OCI-LY7 (cell line): ENCODE results near the gene TMEM45B. TPM values are rescaled to one million over a fixed set of nuclear protein-coding genes. Genes with fewer than 3 reads are reported as not detected.
"Not testable (repeated sequence)": the region's sequence is repeated elsewhere in the genome, so short reads cannot be mapped to it uniquely, and the experiment has no call there.

Experiments used
- BruUV-seq: library from RNA; stranded (reverse); fragments of 400-500 nt; replicated peaks from 2 replicates; lab custom pipeline; 2021; lab: Mats Ljungman, UMichigan
- CTCF ChIA-PET: fragments of 300-600 bp; sonication (Branson Sonifier 250); formaldehyde crosslinking; loops from one replicate; lab custom pipeline; 2022; ENCODE audit warnings: antibody characterized with exemption; ENCODE audit not compliant: unreplicated experiment; lab: Charles Lee
- POLR2A ChIA-PET: fragments of 300-600 bp; sonication (Branson Sonifier 250); formaldehyde crosslinking; loops from one replicate; lab custom pipeline; 2022; ENCODE audit warnings: antibody characterized with exemption; lab: Charles Lee
- DNase-seq: peaks from one replicate; pipeline ENCODE4 v3.0.0-alpha.2; 2015; ENCODE audit warnings: low spot score
- H2AFZ ChIP-seq: fragments of 200-600 bp; sonication (generic), shearing (Covaris generic); 2 replicates; pipeline ENCODE4 v1.6.1; 2014; ENCODE audit warnings: mild to moderate bottlenecking, antibody characterized with exemption, low read length, moderate library complexity
- H3K27ac ChIP-seq: fragments of 200-600 bp; sonication (generic); 2 replicates; pipeline ENCODE4 v1.5.1; 2014; ENCODE audit warnings: mixed run types, low read depth, mild to moderate bottlenecking, moderate library complexity, low read length, inconsistent platforms; ENCODE audit not compliant: poor library complexity, severe bottlenecking
- H3K36me3 ChIP-seq: fragments of 200-600 bp; sonication (generic); 2 replicates; pipeline ENCODE4 v1.6.1; 2014; ENCODE audit warnings: mild to moderate bottlenecking, antibody characterized with exemption, low read length, moderate library complexity, mixed read lengths; ENCODE audit not compliant: insufficient read depth
- H3K4me1 ChIP-seq: fragments of 200-600 bp; sonication (generic); 2 replicates; pipeline ENCODE4 v1.5.1; 2014; ENCODE audit warnings: mild to moderate bottlenecking, low read length; ENCODE audit not compliant: insufficient read depth, poor library complexity, severe bottlenecking
- H3K4me2 ChIP-seq: fragments of 200-600 bp; sonication (generic); 2 replicates; pipeline ENCODE4 v1.6.1; 2014; ENCODE audit warnings: mild to moderate bottlenecking, low read length
- H3K4me3 ChIP-seq: fragments of 200-600 bp; sonication (generic); 2 replicates; pipeline ENCODE4 v1.5.1; 2014; ENCODE audit warnings: mild to moderate bottlenecking, low read depth, low read length; ENCODE audit not compliant: poor library complexity, severe bottlenecking
- H3K79me2 ChIP-seq: fragments of 200-600 bp; sonication (generic); 2 replicates; pipeline ENCODE4 v1.6.1; 2016; ENCODE audit warnings: low read depth, mild to moderate bottlenecking, low read length, moderate library complexity, mixed read lengths; ENCODE audit not compliant: insufficient read depth
- H3K9me2 ChIP-seq: fragments of 200-600 bp; sonication (generic); 2 replicates; pipeline ENCODE4 v1.6.1; 2016; ENCODE audit warnings: mild to moderate bottlenecking, low read length, mixed read lengths; ENCODE audit not compliant: insufficient read depth
- H3K9me3 ChIP-seq: fragments of 200-600 bp; sonication (generic); 2 replicates; pipeline ENCODE4 v1.6.1; 2014; ENCODE audit warnings: mild to moderate bottlenecking, mixed run types, low read length, mixed read lengths
- H4K20me1 ChIP-seq: fragments of 200-600 bp; sonication (generic); 2 replicates; pipeline ENCODE4 v1.6.1; 2014; ENCODE audit warnings: mild to moderate bottlenecking, antibody characterized with exemption, low read length, moderate library complexity, mixed read lengths; ENCODE audit not compliant: insufficient read depth
- EZH2phosphoT487 ChIP-seq: fragments of 200-600 bp; sonication (generic); IDR thresholded peaks from 2 replicates; pipeline ENCODE4 v1.6.1; 2018; ENCODE audit warnings: low read depth, borderline replicate concordance, mild to moderate bottlenecking, mixed run types, antibody characterized with exemption, low read length, moderate library complexity, mixed read lengths
- intact Hi-C: fragments of 100-400 bp; cut with micrococcal nuclease; formaldehyde crosslinking; loops from one replicate; pipeline ENCODE4 v1.10.0; 2022; ENCODE audit not compliant: unreplicated experiment
- total RNA-seq, 2 experiments: library from RNA; depleted of rRNA in 1 of 2; stranded (reverse); fragments of >200 nt in 1 of 2; shearing (Covaris generic) in 1 of 2; gene quantifications; 2 replicates each; pipeline ENCODE4 v1.2.3, GENCODE V29; 2014 to 2022
- TF ChIP-seq, protein P1 (sequence below): fragments of 200-600 bp; sonication (generic); conservative IDR thresholded peaks from 2 replicates; pipeline ENCODE4 v1.5.1; 2014; ENCODE audit warnings: mild to moderate bottlenecking, antibody characterized with exemption, low read length, moderate library complexity, mixed read lengths

The TMEM45B gene
- total RNA-seq, 2 experiments from 2014 or later = not detected

- BruUV-seq, H3K79me2 ChIP-seq, H3K9me3 ChIP-seq, CTCF ChIA-PET, H3K9me2 ChIP-seq, DNase-seq, H3K4me3 ChIP-seq, H4K20me1 ChIP-seq, H3K4me1 ChIP-seq, H2AFZ ChIP-seq, H3K36me3 ChIP-seq, H3K4me2 ChIP-seq, intact Hi-C loops, H3K27ac ChIP-seq: not testable (repeated sequence)
- POLR2A ChIA-PET = interaction anchor here (0.8 kb wide), 1 partner anchor 9 kb away, joined by 3 read pairs; no protein-coding TSS in a partner anchor
These were observed 17.6 kb downstream of the TMEM45B start for GRCh38 chr11:129833260-129833659.

- H4K20me1 ChIP-seq, H2AFZ ChIP-seq, H3K4me1 ChIP-seq, H3K9me2 ChIP-seq, H3K4me2 ChIP-seq, H3K36me3 ChIP-seq, POLR2A ChIA-PET, BruUV-seq, H3K27ac ChIP-seq, H3K79me2 ChIP-seq, H3K9me3 ChIP-seq, intact Hi-C loops, DNase-seq, CTCF ChIA-PET, H3K4me3 ChIP-seq: not testable (repeated sequence)
These were observed 20.8 kb downstream of the TMEM45B start for GRCh38 chr11:129836423-129836891.

- no peak overlapping the region for H3K4me2 ChIP-seq
- H2AFZ ChIP-seq = no peak overlapping the region
- no peak for TF ChIP-seq EZH2phosphoT487
- no peaks in the 10 kb centered on the region for H3K79me2 ChIP-seq
- no peaks in the 10 kb centered on the region for H3K4me1 ChIP-seq
- intact Hi-C loops = no loop called here
- ChIA-PET CTCF (no interaction called here), POLR2A (no interaction called here)
- H3K4me3 ChIP-seq = no peak overlapping the region
- DNase-seq = no peak
- H3K9me3 ChIP-seq = no peaks in the 10 kb centered on the region
- H3K9me2 ChIP-seq = no peaks in the 10 kb centered on the region
- no peaks in the 10 kb centered on the region for H4K20me1 ChIP-seq
- no peak overlapping the region for H3K27ac ChIP-seq
- H3K36me3 ChIP-seq = no peaks in the 10 kb centered on the region
- no TSS peak for BruUV-seq
These were observed 21.3 kb downstream of the TMEM45B start for GRCh38 chr11:129836979-129837378.

GRCh38 chr11:129840236-129840635 lies 24.6 kb downstream of the TMEM45B start:
- no TSS peak for BruUV-seq
- POLR2A ChIA-PET = no interaction called here
- TF ChIP-seq EZH2phosphoT487 = no peak
- TF ChIP-seq, protein P1, sequence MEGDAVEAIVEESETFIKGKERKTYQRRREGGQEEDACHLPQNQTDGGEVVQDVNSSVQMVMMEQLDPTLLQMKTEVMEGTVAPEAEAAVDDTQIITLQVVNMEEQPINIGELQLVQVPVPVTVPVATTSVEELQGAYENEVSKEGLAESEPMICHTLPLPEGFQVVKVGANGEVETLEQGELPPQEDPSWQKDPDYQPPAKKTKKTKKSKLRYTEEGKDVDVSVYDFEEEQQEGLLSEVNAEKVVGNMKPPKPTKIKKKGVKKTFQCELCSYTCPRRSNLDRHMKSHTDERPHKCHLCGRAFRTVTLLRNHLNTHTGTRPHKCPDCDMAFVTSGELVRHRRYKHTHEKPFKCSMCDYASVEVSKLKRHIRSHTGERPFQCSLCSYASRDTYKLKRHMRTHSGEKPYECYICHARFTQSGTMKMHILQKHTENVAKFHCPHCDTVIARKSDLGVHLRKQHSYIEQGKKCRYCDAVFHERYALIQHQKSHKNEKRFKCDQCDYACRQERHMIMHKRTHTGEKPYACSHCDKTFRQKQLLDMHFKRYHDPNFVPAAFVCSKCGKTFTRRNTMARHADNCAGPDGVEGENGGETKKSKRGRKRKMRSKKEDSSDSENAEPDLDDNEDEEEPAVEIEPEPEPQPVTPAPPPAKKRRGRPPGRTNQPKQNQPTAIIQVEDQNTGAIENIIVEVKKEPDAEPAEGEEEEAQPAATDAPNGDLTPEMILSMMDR = no peak

More at GRCh38 chr11:129840236-129840635, 24.6 kb downstream of the TMEM45B start:
- no peak for DNase-seq
- H3K4me3 ChIP-seq = no peak overlapping the region
- intact Hi-C loops = no loop called here
- H3K36me3 ChIP-seq = no peaks in the 10 kb centered on the region
- no peaks in the 10 kb centered on the region for H4K20me1 ChIP-seq
- no peak overlapping the region for H2AFZ ChIP-seq
- H3K9me3 ChIP-seq = no peaks in the 10 kb centered on the region
- H3K4me1 ChIP-seq = no peaks in the 10 kb centered on the region
- CTCF ChIA-PET = no interaction called here
- H3K9me2 ChIP-seq = no peaks in the 10 kb centered on the region
- H3K4me2 ChIP-seq = no peak overlapping the region
- H3K27ac ChIP-seq = no peak overlapping the region
- no peaks in the 10 kb centered on the region for H3K79me2 ChIP-seq
